ENCODE measurements around the gene MTERF2.
"Not testable (repeated sequence)": the region's sequence is repeated elsewhere in the genome, so short reads cannot be mapped to it uniquely, and the experiment has no call there.

The MTERF2 gene
- 5.5 to 15.7 reads per million in 2 experiments for total RNA-seq

- peak; percentile 72 for DNase-seq (ENCODE audit: low read depth)
Measured at GRCh38 chr12:106986625-106987389, at the start of gene MTERF2. Gene MTERF2, minus strand, starts transcription at chr12:106987146. Its CDS starts 8,432 bp downstream, at chr12:106978714.

GRCh38 chr12:107035733-107036132 is 48.8 kb upstream of the MTERF2 start:
- DNase-seq (ENCODE audit: low read depth), result no peak

- DNase-seq (ENCODE audit: low read depth), result no peak
Measured at GRCh38 chr12:107033758-107034739, 47.1 kb upstream of the MTERF2 start.

GRCh38 chr12:107032266-107032665 is 45.3 kb upstream of the MTERF2 start:
- DNase-seq (ENCODE audit: low read depth), result no peak

- no peak for DNase-seq (ENCODE audit: low read depth)
Measured at GRCh38 chr12:107031061-107031460, 44.1 kb upstream of the MTERF2 start.

- no peak for DNase-seq (ENCODE audit: low read depth)
Measured at GRCh38 chr12:107029081-107029480, 42.1 kb upstream of the MTERF2 start.

GRCh38 chr12:107027636-107028053 is 40.7 kb upstream of the MTERF2 start:
- peak; percentile 12 for DNase-seq (ENCODE audit: low read depth)

GRCh38 chr12:107026806-107027635 is 40.1 kb upstream of the MTERF2 start:
- DNase-seq (ENCODE audit: low read depth), result no peak

GRCh38 chr12:107026356-107026755 is 39.4 kb upstream of the MTERF2 start:
- DNase-seq (ENCODE audit: low read depth), result not testable (repeated sequence)

GRCh38 chr12:107025671-107026070 is 38.7 kb upstream of the MTERF2 start:
- no peak for DNase-seq (ENCODE audit: low read depth)

GRCh38 chr12:107019546-107019945 is 32.6 kb upstream of the MTERF2 start:
- no peak for DNase-seq (ENCODE audit: low read depth)

GRCh38 chr12:107017042-107017441 is 30.1 kb upstream of the MTERF2 start:
- DNase-seq (ENCODE audit: low read depth), result no peak

- DNase-seq (ENCODE audit: low read depth), result no peak
Measured at GRCh38 chr12:107014055-107014454, 27.1 kb upstream of the MTERF2 start.

GRCh38 chr12:107012736-107013425 is 25.9 kb upstream of the MTERF2 start:
- no peak for DNase-seq (ENCODE audit: low read depth)

GRCh38 chr12:107011519-107011918 is 24.6 kb upstream of the MTERF2 start:
- DNase-seq (ENCODE audit: low read depth), result no peak

- DNase-seq (ENCODE audit: low read depth), result no peak
Measured at GRCh38 chr12:107007411-107007810, 20.5 kb upstream of the MTERF2 start.

- not testable (repeated sequence) for DNase-seq (ENCODE audit: low read depth)
Measured at GRCh38 chr12:107002665-107003064, 15.7 kb upstream of the MTERF2 start.

- no peak for DNase-seq (ENCODE audit: low read depth)
Measured at GRCh38 chr12:106999446-106999845, 12.5 kb upstream of the MTERF2 start.

GRCh38 chr12:106997916-106998315 is 11.0 kb upstream of the MTERF2 start:
- DNase-seq (ENCODE audit: low read depth), result no peak

- not testable (repeated sequence) for DNase-seq (ENCODE audit: low read depth)
Measured at GRCh38 chr12:106996102-106996501, 9.2 kb upstream of the MTERF2 start.

- DNase-seq (ENCODE audit: low read depth), result no peak
Measured at GRCh38 chr12:106994579-106995220, 7.8 kb upstream of the MTERF2 start.

Data from T follicular helper cell (primary cell).